ENCODE results near the gene CHCHD1.
"Not testable (repeated sequence)": the region's sequence is repeated elsewhere in the genome, so short reads cannot be mapped to it uniquely, and the experiment has no call there.

Gene CHCHD1

GRCh38 chr10:73771722-73772280 is 10.0 kb upstream of the CHCHD1 start:
- DNase-seq = no peak

GRCh38 chr10:73772281-73773151 is 9.3 kb upstream of the CHCHD1 start:
- DNase-seq = peak; percentile 83

- DNase-seq = no peak
These were observed 8.5 kb upstream of the CHCHD1 start for GRCh38 chr10:73773152-73773879.

- no peak for DNase-seq
These were observed 7.2 kb upstream of the CHCHD1 start for GRCh38 chr10:73774637-73775036.

GRCh38 chr10:73779018-73779417 is 2.8 kb upstream of the CHCHD1 start:
- DNase-seq = no peak

GRCh38 chr10:73779539-73780197 is 2.2 kb upstream of the CHCHD1 start:
- DNase-seq = no peak

GRCh38 chr10:73780301-73780700 is 1.5 kb upstream of the CHCHD1 start:
- no peak for DNase-seq

- no peak for DNase-seq
These were observed 882 bp upstream of the CHCHD1 start for GRCh38 chr10:73780966-73781365.

GRCh38 chr10:73781548-73781878 is 335 bp upstream of the CHCHD1 start:
- DNase-seq = no peak

- DNase-seq = no peak
These were observed 869 bp downstream of the CHCHD1 start for GRCh38 chr10:73782749-73783085.

GRCh38 chr10:73785211-73785720 is 3.4 kb downstream of the CHCHD1 start, which contains the start of gene ZSWIM8:
TSS of gene ZSWIM8 (plus strand) at chr10:73785606. CDS start at chr10:73785879, 273 bp downstream.
- DNase-seq = peak; percentile 83

GRCh38 chr10:73785721-73786511 is 4.1 kb downstream of the CHCHD1 start:
- no peak for DNase-seq

GRCh38 chr10:73786512-73786885 is 4.7 kb downstream of the CHCHD1 start:
- DNase-seq = no peak

- not testable (repeated sequence) for DNase-seq
These were observed 5.4 kb downstream of the CHCHD1 start for GRCh38 chr10:73787031-73787800.

GRCh38 chr10:73788864-73789658 is 7.2 kb downstream of the CHCHD1 start:
- no peak for DNase-seq

GRCh38 chr10:73789659-73790055 is 7.8 kb downstream of the CHCHD1 start:
- DNase-seq = no peak

- no peak for DNase-seq
These were observed 9.2 kb downstream of the CHCHD1 start for GRCh38 chr10:73790886-73791625.

GRCh38 chr10:73791871-73792400 is 10.1 kb downstream of the CHCHD1 start:
- DNase-seq = no peak

GRCh38 chr10:73793456-73793855 is 11.6 kb downstream of the CHCHD1 start:
- DNase-seq = no peak

- not testable (repeated sequence) for DNase-seq
These were observed 13.6 kb downstream of the CHCHD1 start for GRCh38 chr10:73795491-73795890.

All from activated T-cell treated with anti-CD3 and anti-CD28 coated beads, Interleukin-2, amount 50 U/mL, for 1 hour (primary cell).